ENCODE measurements around the gene CLP1. TPM values are rescaled to one million over a fixed set of nuclear protein-coding genes. Genes with fewer than 3 reads are reported as not detected.
"Not testable (repeated sequence)": the region's sequence is repeated elsewhere in the genome, so short reads cannot be mapped to it uniquely, and the experiment has no call there.

The CLP1 gene
- total and polyA plus RNA-seq, 7 experiments from 2014 or later: 10.1 to 18.5 (median 13.3) TPM

GRCh38 chr11:57648801-57649735 lies 8.5 kb upstream of the CLP1 start:
- Mint-ChIP-seq H3K4me3 (peak overlapping the region; percentile 79 to 93 (median 85)), H3K27me3 (peaks cover 30 to 48% (median 46%) of the 10 kb centered on the region in 5 donors), H3K4me1 (peaks cover 28 to 60% (median 48%) of the 10 kb centered on the region in 7 donors), H3K27ac (peak overlapping the region; percentile 68 to 93 (median 87)), H3K36me3 (no peaks in the 10 kb centered on the region), H3K9me3 (peaks cover 0 to 4% (median 0%) of the 10 kb centered on the region in 11 donors)
- ChIA-PET POLR2A (interaction anchor here (0.5 to 2.6 kb wide), 9 partner anchors 8 to 150 kb away, joined by 3 to 9 read pairs (median 3); partner anchors contain the start of genes MED19, SELENOH, TMX2 and ZDHHC5), CTCF (interaction anchor here (0.6 to 1.9 kb wide), 4 partner anchors 8 to 292 kb away, joined by 4 to 8 read pairs (median 4); partner anchors contain the start of gene UBE2L6)
- Histone ChIP-seq H3K27ac (ENCODE audit: low read depth, low read length) (peak overlapping the region; percentile 19), H3K36me3 (ENCODE audit: control insufficient read depth in 2 of 3, insufficient read depth in 3 of 3, low read length in 3 of 3) (no peaks in the 10 kb centered on the region), H3K4me3 (ENCODE audit: low read length) (peak overlapping the region; percentile 66), H3K4me1 (ENCODE audit: control insufficient read depth in 2 of 2, insufficient read depth in 2 of 2, low read length in 2 of 2) (peaks cover 11 to 18% of the 10 kb centered on the region in 2 donors), H3K9me3 (ENCODE audit: control insufficient read depth in 2 of 3, low read length in 3 of 3) (no peaks in the 10 kb centered on the region), H3K27me3 (ENCODE audit: control insufficient read depth in 2 of 2, insufficient read depth in 2 of 2, low read length in 2 of 2) (peaks cover 10 to 18% of the 10 kb centered on the region in 2 donors)
- peak; percentile 0 for ATAC-seq
- intact Hi-C loops (cut with micrococcal nuclease): loop anchor here (1.0 to 2.0 kb wide), 3 partner anchors 8 to 63 kb away; partner anchors contain the start of genes CLP1 (in 2 of the 2), MED19 (in 1 of the 2) and TMX2 (in 1 of the 2)
- peak in 3 of 9 donors; percentile 20 to 48 (median 21) for DNase-seq

GRCh38 chr11:57649826-57650738 lies 7.5 kb upstream of the CLP1 start, which contains the start of gene YPEL4:
TSS of gene YPEL4 (minus strand) at chr11:57649912. CDS start at chr11:57647107, 2,805 bp downstream.
- H3K27me3 Mint-ChIP-seq: peaks cover 30 to 46% (median 42%) of the 10 kb centered on the region in 5 donors
- H3K9me3 ChIP-seq (ENCODE audit: control insufficient read depth in 2 of 3, low read length in 3 of 3): no peaks in the 10 kb centered on the region
- DNase-seq (peak in 8 of 9 donors; percentile 47 to 86 (median 62)), ATAC-seq (peak; percentile 93)
- peaks cover 28 to 60% (median 48%) of the 10 kb centered on the region in 7 donors for H3K4me1 Mint-ChIP-seq
- no peaks in the 10 kb centered on the region for H3K36me3 ChIP-seq (ENCODE audit: control insufficient read depth in 2 of 3, insufficient read depth in 3 of 3, low read length in 3 of 3)
- peak within 1 kb of the TSS; percentile 79 to 93 (median 85) for H3K4me3 Mint-ChIP-seq
- H3K27me3 ChIP-seq (ENCODE audit: control insufficient read depth in 2 of 2, insufficient read depth in 2 of 2, low read length in 2 of 2): peaks cover 10 to 16% of the 10 kb centered on the region in 2 donors
- peak within 1 kb of the TSS; percentile 19 for H3K27ac ChIP-seq (ENCODE audit: low read depth, low read length)
- H3K9me3 Mint-ChIP-seq: peaks cover 0 to 4% (median 0%) of the 10 kb centered on the region in 11 donors
- ChIA-PET CTCF (interaction anchor here (1.2 to 1.9 kb wide), 2 partner anchors 10 to 82 kb away, joined by 4 to 8 read pairs; partner anchors contain the start of gene UBE2L6), POLR2A (interaction anchor here (0.6 to 2.6 kb wide), 6 partner anchors 9 to 91 kb away, joined by 3 to 9 read pairs (median 4); partner anchors contain the start of genes MED19, SELENOH, TMX2 and ZDHHC5)
- H3K4me3 ChIP-seq (ENCODE audit: low read length): peak within 1 kb of the TSS; percentile 66
- intact Hi-C loops (cut with micrococcal nuclease): loop anchor here (1.0 to 2.0 kb wide), 3 partner anchors 7 to 62 kb away; partner anchors contain the start of genes CLP1 (in 2 of the 2), MED19 (in 1 of the 2) and TMX2 (in 1 of the 2)
- H3K27ac Mint-ChIP-seq: peak within 1 kb of the TSS; percentile 68 to 93 (median 87)
- no peaks in the 10 kb centered on the region for H3K36me3 Mint-ChIP-seq
- H3K4me1 ChIP-seq (ENCODE audit: control insufficient read depth in 2 of 2, insufficient read depth in 2 of 2, low read length in 2 of 2): peaks cover 11 to 18% of the 10 kb centered on the region in 2 donors

- peaks cover 5 to 10% of the 10 kb centered on the region in 2 donors for H3K27me3 ChIP-seq (ENCODE audit: control insufficient read depth in 2 of 2, insufficient read depth in 2 of 2, low read length in 2 of 2)
These were observed 6.8 kb upstream of the CLP1 start for GRCh38 chr11:57650739-57651090.

GRCh38 chr11:57651408-57651807 lies 6.2 kb upstream of the CLP1 start:
- H3K27ac Mint-ChIP-seq: peak overlapping the region in 4 of 9 donors; percentile 33 to 87 (median 59)
- ATAC-seq (no peak), DNase-seq (no peak)
- peaks cover 24 to 35% (median 31%) of the 10 kb centered on the region in 5 donors for H3K27me3 Mint-ChIP-seq
- ChIA-PET CTCF (interaction anchor here (1.2 to 1.5 kb wide), 3 partner anchors 10 to 149 kb away, joined by 3 to 4 read pairs (median 3); no protein-coding TSS in a partner anchor), POLR2A (interaction anchor here (0.7 kb wide), 1 partner anchor 90 kb away, joined by 3 read pairs; the partner anchor contains the start of gene SELENOH)
- H3K36me3 Mint-ChIP-seq: no peaks in the 10 kb centered on the region
- peaks cover 0 to 9% of the 10 kb centered on the region in 2 donors for H3K27me3 ChIP-seq (ENCODE audit: control insufficient read depth in 2 of 2, insufficient read depth in 2 of 2, low read length in 2 of 2)
- peaks cover 11 to 18% of the 10 kb centered on the region in 2 donors for H3K4me1 ChIP-seq (ENCODE audit: control insufficient read depth in 2 of 2, insufficient read depth in 2 of 2, low read length in 2 of 2)
- H3K9me3 ChIP-seq (ENCODE audit: control insufficient read depth in 2 of 3, low read length in 3 of 3): no peaks in the 10 kb centered on the region
- H3K27ac ChIP-seq (ENCODE audit: low read depth, low read length): no peak overlapping the region
- intact Hi-C loops (cut with micrococcal nuclease): loop anchor here in 1 of 2 donors (2.0 kb wide), 1 partner anchor 15 kb away; no protein-coding TSS in a partner anchor
- peaks cover 0 to 4% (median 0%) of the 10 kb centered on the region in 11 donors for H3K9me3 Mint-ChIP-seq
- H3K4me3 Mint-ChIP-seq: no peak overlapping the region
- no peak overlapping the region for H3K4me3 ChIP-seq (ENCODE audit: low read length)
- peaks cover 26 to 57% (median 48%) of the 10 kb centered on the region in 7 donors for H3K4me1 Mint-ChIP-seq
- H3K36me3 ChIP-seq (ENCODE audit: control insufficient read depth in 2 of 3, insufficient read depth in 3 of 3, low read length in 3 of 3): no peaks in the 10 kb centered on the region

More at GRCh38 chr11:57650739-57651090, 6.8 kb upstream of the CLP1 start:
- H3K36me3 Mint-ChIP-seq: no peaks in the 10 kb centered on the region
- Histone ChIP-seq H3K27ac (ENCODE audit: low read depth, low read length) (no peak overlapping the region), H3K9me3 (ENCODE audit: control insufficient read depth in 2 of 3, low read length in 3 of 3) (no peaks in the 10 kb centered on the region), H3K36me3 (ENCODE audit: control insufficient read depth in 2 of 3, insufficient read depth in 3 of 3, low read length in 3 of 3) (no peaks in the 10 kb centered on the region), H3K4me3 (ENCODE audit: low read length) (no peak overlapping the region), H3K4me1 (ENCODE audit: control insufficient read depth in 2 of 2, insufficient read depth in 2 of 2, low read length in 2 of 2) (peaks cover 11 to 18% of the 10 kb centered on the region in 2 donors)
- POLR2A ChIA-PET: interaction anchor here (1.6 to 2.6 kb wide), 3 partner anchors 12 to 61 kb away, joined by 3 to 9 read pairs (median 4); partner anchors contain the start of genes MED19, TMX2 and ZDHHC5
- peak overlapping the region in 7 of 9 donors; percentile 5 to 91 (median 74) for H3K27ac Mint-ChIP-seq
- H3K4me3 Mint-ChIP-seq: peak overlapping the region in 3 of 10 donors; percentile 1 to 27 (median 20)
- H3K27me3 Mint-ChIP-seq: peaks cover 30 to 42% (median 38%) of the 10 kb centered on the region in 5 donors
- H3K4me1 Mint-ChIP-seq: peaks cover 28 to 60% (median 48%) of the 10 kb centered on the region in 7 donors
- no peak for ATAC-seq
- intact Hi-C loops (cut with micrococcal nuclease): loop anchor here in 1 of 2 donors (2.0 kb wide), 1 partner anchor 16 kb away; no protein-coding TSS in a partner anchor
- H3K9me3 Mint-ChIP-seq: peaks cover 0 to 4% (median 0%) of the 10 kb centered on the region in 11 donors
- CTCF ChIA-PET: no interaction called here
- no peak for DNase-seq

- not testable (repeated sequence) for H3K36me3 Mint-ChIP-seq
- peak overlapping the region; percentile 60 for H3K27ac ChIP-seq (ENCODE audit: low read depth, low read length)
These were observed 5.3 kb upstream of the CLP1 start for GRCh38 chr11:57652230-57652629.

More at GRCh38 chr11:57652230-57652629, 5.3 kb upstream of the CLP1 start:
- H3K36me3 ChIP-seq (ENCODE audit: control insufficient read depth in 2 of 3, insufficient read depth in 3 of 3, low read length in 3 of 3); H3K27me3 ChIP-seq (ENCODE audit: control insufficient read depth in 2 of 2, insufficient read depth in 2 of 2, low read length in 2 of 2); H3K9me3 ChIP-seq (ENCODE audit: control insufficient read depth in 2 of 3, low read length in 3 of 3); intact Hi-C loops (cut with micrococcal nuclease); H3K9me3 Mint-ChIP-seq; ATAC-seq; H3K4me3 ChIP-seq (ENCODE audit: low read length): not testable (repeated sequence)
- ChIA-PET POLR2A (interaction anchor here (0.6 to 0.8 kb wide), 5 partner anchors 15 to 921 kb away, joined by 3 to 4 read pairs (median 3); partner anchors contain the start of gene SELENOH), CTCF (interaction anchor here (0.6 to 1.5 kb wide), 4 partner anchors 11 to 148 kb away, joined by 3 to 4 read pairs (median 3); no protein-coding TSS in a partner anchor)
- Mint-ChIP-seq H3K27me3 (peaks cover 16 to 27% (median 22%) of the 10 kb centered on the region in 5 donors), H3K27ac (peak overlapping the region; percentile 21 to 89 (median 78)), H3K4me3 (peak overlapping the region in 9 of 10 donors; percentile 25 to 66 (median 54)), H3K4me1 (peaks cover 24 to 55% (median 47%) of the 10 kb centered on the region in 7 donors)
- DNase-seq: peak in 3 of 9 donors; percentile 41 to 50 (median 48)
- H3K4me1 ChIP-seq (ENCODE audit: control insufficient read depth in 2 of 2, insufficient read depth in 2 of 2, low read length in 2 of 2): peaks cover 15 to 18% of the 10 kb centered on the region in 2 donors

All from naive thymus-derived CD4-positive, alpha-beta T cell (primary cell).